Spleen (tissue), 11 donors: ENCODE measurements around the gene PALD1. TPM values are rescaled to one million over a fixed set of nuclear protein-coding genes. Genes with fewer than 3 reads are reported as not detected.

ENCODE experiments used
- DNase-seq: peaks from one replicate; pipeline ENCODE4 v3.0.0-alpha.2; 2020
- H3K27ac ChIP-seq, 8 donors: fragments of 200-600 bp; sonication (generic) in 7 of 8; 1 replicate in 4 of 8; 2 replicates in 4 of 8; pipeline versions ENCODE4 v1.5.0 to v1.8.0; 2016 to 2021; ENCODE audit warnings: inconsistent platforms in 4 of 8, mild to moderate bottlenecking in 4 of 8, moderate library complexity in 1 of 8
- H3K27me3 ChIP-seq, 7 donors: fragments of 200-600 bp; sonication (generic) in 6 of 7; replicated peaks in 1 of 7; 1 replicate in 4 of 7; 2 replicates in 3 of 7; pipeline versions ENCODE4 v1.5.0 to v1.8.0; 2016 to 2021; ENCODE audit warnings: inconsistent platforms in 3 of 7, mild to moderate bottlenecking in 1 of 7
- H3K36me3 ChIP-seq, 6 donors: fragments of 200-600 bp; sonication (generic) in 5 of 6; 1 replicate in 4 of 6; 2 replicates in 2 of 6; pipeline versions ENCODE4 v1.5.0 to v1.8.0; 2016 to 2021; ENCODE audit warnings: inconsistent platforms in 2 of 6
- H3K4me1 ChIP-seq, 6 donors: fragments of 200-600 bp; sonication (generic) in 5 of 6; 1 replicate in 3 of 6; 2 replicates in 3 of 6; pipeline versions ENCODE4 v1.5.0 to v1.8.0; 2016 to 2021; ENCODE audit warnings: inconsistent platforms in 3 of 6
- H3K4me3 ChIP-seq, 8 donors: fragments of 200-600 bp; sonication (generic) in 7 of 8; 1 replicate in 4 of 8; 2 replicates in 4 of 8; pipeline versions ENCODE4 v1.5.0 to v1.8.0; 2016 to 2021; ENCODE audit warnings: inconsistent platforms in 4 of 8, mild to moderate bottlenecking in 4 of 8, moderate library complexity in 2 of 8
- H3K9me3 ChIP-seq, 8 donors: fragments of 200-600 bp; sonication (generic) in 7 of 8; 1 replicate in 4 of 8; 2 replicates in 4 of 8; pipeline versions ENCODE4 v1.5.0 to v1.8.0; 2016 to 2021; ENCODE audit warnings: inconsistent platforms in 4 of 8
- POLR2A ChIP-seq, 3 donors: fragments of 450-650 bp; IDR thresholded peaks; one replicate each; pipeline ENCODE4 v1.5.1; 2017; ENCODE audit warnings: antibody characterized with exemption in 3 of 3, mild to moderate bottlenecking in 1 of 3
- POLR2AphosphoS5 ChIP-seq, 3 donors: sonication (generic); formaldehyde crosslinking; IDR thresholded peaks; one replicate each; pipeline ENCODE4 v1.5.1; 2017; ENCODE audit warnings: antibody characterized with exemption in 3 of 3
- WGBS, 5 donors: extraction: QIAGEN DNeasy Blood & Tissue Kit in 3 of 5; methylation state at CpG; one replicate each; pipeline versions ENCODE4 v1.1.5 to v1.1.7; 2013 to 2018; 5-methylcytosine and 5-hydroxymethylcytosine counted together
- intact Hi-C: fragments of 100-400 bp; cut with DNase I; formaldehyde crosslinking; loops from one replicate; pipeline ENCODE4 v1.15.0; 2023; ENCODE audit warnings: low total_unique reads
- polyA plus RNA-seq, 3 donors: library from polyadenylated mRNA; stranded (reverse); fragments of 200-250 nt; gene quantifications; one replicate each; pipeline ENCODE4 v1.2.1, GENCODE V29; 2013
- total RNA-seq, 7 donors: library from RNA; depleted of rRNA in 3 of 7; stranded (reverse); fragments of >200 nt in 3 of 7; fragmentation: NEBNext Ultra II Directional in 4 of 7; extraction: Animal tissue kit (Norgen Biotek cat#: 25700) in 4 of 7; gene quantifications; one replicate each; pipeline versions ENCODE4 v1.1.0 to v1.2.1, GENCODE V29; 2016 to 2021
- TF ChIP-seq, protein P1 (sequence below), 11 experiments: fragments of 200-600 bp in 7 of 11; fragments of 450-650 bp in 4 of 11; sonication (generic) in 4 of 11; IDR thresholded peaks in 8 of 11; conservative IDR thresholded peaks in 3 of 11; 1 replicate in 7 of 11; 2 replicates in 4 of 11; pipeline versions ENCODE4 v1.4.0 to v1.8.0; 2016 to 2021; ENCODE audit warnings: antibody characterized with exemption in 11 of 11, inconsistent platforms in 4 of 11, mild to moderate bottlenecking in 1 of 11
- donor health status: healthy with polysubstance abuse.
- donor health status: DM: no; HTN: no; CAD: no; lungs with moderate emphysema.
- donor health status: DM: no; HTN: no; CAD: no.
- donor health status: Bipolar disorder and iron deficiency.
- donor health status: healthy.
- donor health status: DM: no; HTN: no; CAD: no.
- donor health status: DM: yes; HTN: yes; CAD: no.

PALD1 gene
- total and polyA plus RNA-seq, 10 donors: 7.7 to 27.8 (median 19.5) TPM

DNA sequence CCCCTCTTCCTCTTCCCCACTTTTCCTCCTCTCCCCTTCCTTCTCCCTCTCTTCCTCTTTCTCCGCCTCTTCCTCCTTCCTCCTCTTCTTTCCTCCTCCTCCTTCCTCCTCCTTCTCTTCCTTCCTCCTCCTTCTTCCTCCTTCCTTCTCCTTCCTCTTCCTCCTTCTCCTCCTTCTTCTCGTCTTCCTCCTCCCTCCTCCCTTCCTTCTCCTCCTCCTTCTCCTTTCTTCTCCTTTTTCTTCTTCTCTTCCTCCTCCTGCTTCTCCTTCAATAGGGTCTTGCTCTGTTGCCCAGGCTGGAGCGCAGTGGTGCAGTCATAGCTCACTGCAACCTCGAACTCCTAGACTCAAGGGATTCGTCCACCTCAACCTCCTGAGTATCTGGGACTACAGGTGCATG is 56.9 kb downstream of the PALD1 start:
- Histone ChIP-seq H3K27ac (no peak overlapping the region), H3K4me1 (peaks cover 0 to 18% (median 7%) of the 10 kb centered on the region in 6 donors), H3K27me3 (no peaks in the 10 kb centered on the region), H3K9me3 (no peaks in the 10 kb centered on the region), H3K36me3 (peaks cover 0 to 53% (median 4%) of the 10 kb centered on the region in 6 donors), H3K4me3 (no peak overlapping the region)
- no peak for DNase-seq
- intact Hi-C loops: no loop called here
- 69 to 91% (median 74%) methylated on average over 5 of the region's 5 CpGs for WGBS, 5 donors
- TF ChIP-seq, protein P1, sequence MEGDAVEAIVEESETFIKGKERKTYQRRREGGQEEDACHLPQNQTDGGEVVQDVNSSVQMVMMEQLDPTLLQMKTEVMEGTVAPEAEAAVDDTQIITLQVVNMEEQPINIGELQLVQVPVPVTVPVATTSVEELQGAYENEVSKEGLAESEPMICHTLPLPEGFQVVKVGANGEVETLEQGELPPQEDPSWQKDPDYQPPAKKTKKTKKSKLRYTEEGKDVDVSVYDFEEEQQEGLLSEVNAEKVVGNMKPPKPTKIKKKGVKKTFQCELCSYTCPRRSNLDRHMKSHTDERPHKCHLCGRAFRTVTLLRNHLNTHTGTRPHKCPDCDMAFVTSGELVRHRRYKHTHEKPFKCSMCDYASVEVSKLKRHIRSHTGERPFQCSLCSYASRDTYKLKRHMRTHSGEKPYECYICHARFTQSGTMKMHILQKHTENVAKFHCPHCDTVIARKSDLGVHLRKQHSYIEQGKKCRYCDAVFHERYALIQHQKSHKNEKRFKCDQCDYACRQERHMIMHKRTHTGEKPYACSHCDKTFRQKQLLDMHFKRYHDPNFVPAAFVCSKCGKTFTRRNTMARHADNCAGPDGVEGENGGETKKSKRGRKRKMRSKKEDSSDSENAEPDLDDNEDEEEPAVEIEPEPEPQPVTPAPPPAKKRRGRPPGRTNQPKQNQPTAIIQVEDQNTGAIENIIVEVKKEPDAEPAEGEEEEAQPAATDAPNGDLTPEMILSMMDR (IDR thresholded peaks at IDR 0.05 in 8 of 11, conservative IDR thresholded peaks at IDR 0.05 in 3 of 11): no peak
- TF ChIP-seq POLR2AphosphoS5 (IDR thresholded peaks at IDR 0.05): no peak
- TF ChIP-seq POLR2A (IDR thresholded peaks at IDR 0.05): no peak

GRCh38 chr10:70536196-70536861 is 57.8 kb downstream of the PALD1 start:
- TF ChIP-seq POLR2A (IDR thresholded peaks at IDR 0.05) (no peak), POLR2AphosphoS5 (IDR thresholded peaks at IDR 0.05) (no peak)
- TF ChIP-seq, protein P1 (IDR thresholded peaks at IDR 0.05 in 8 of 11, conservative IDR thresholded peaks at IDR 0.05 in 3 of 11): no peak
- no peaks in the 10 kb centered on the region for H3K27me3 ChIP-seq
- DNase-seq: no peak
- H3K4me3 ChIP-seq: no peak overlapping the region
- 84 to 91% (median 86%) methylated on average over 8 of the region's 8 CpGs for WGBS, 5 donors
- H3K27ac ChIP-seq: no peak overlapping the region
- H3K4me1 ChIP-seq: peaks cover 0 to 18% (median 7%) of the 10 kb centered on the region in 6 donors
- intact Hi-C loops: no loop called here
- peaks cover 0 to 56% (median 4%) of the 10 kb centered on the region in 6 donors for H3K36me3 ChIP-seq
- no peaks in the 10 kb centered on the region for H3K9me3 ChIP-seq

GRCh38 chr10:70537398-70538194 is 59.0 kb downstream of the PALD1 start:
- H3K9me3 ChIP-seq: no peaks in the 10 kb centered on the region
- 62 to 77% (median 69%) methylated on average over 10 to 15 of the region's 15 CpGs for WGBS, 5 donors
- H3K27me3 ChIP-seq: no peaks in the 10 kb centered on the region
- no peak overlapping the region for H3K4me3 ChIP-seq
- H3K4me1 ChIP-seq: peaks cover 0 to 18% (median 7%) of the 10 kb centered on the region in 6 donors
- TF ChIP-seq, protein P1 (IDR thresholded peaks at IDR 0.05 in 8 of 11, conservative IDR thresholded peaks at IDR 0.05 in 3 of 11): peak in 7 of 11 experiments; percentile 25 to 52 (median 34)
- TF ChIP-seq POLR2AphosphoS5 (IDR thresholded peaks at IDR 0.05): no peak
- TF ChIP-seq POLR2A (IDR thresholded peaks at IDR 0.05): no peak
- H3K27ac ChIP-seq: no peak overlapping the region
- peaks cover 0 to 59% (median 6%) of the 10 kb centered on the region in 6 donors for H3K36me3 ChIP-seq
- intact Hi-C loops: no loop called here
- no peak for DNase-seq

DNA sequence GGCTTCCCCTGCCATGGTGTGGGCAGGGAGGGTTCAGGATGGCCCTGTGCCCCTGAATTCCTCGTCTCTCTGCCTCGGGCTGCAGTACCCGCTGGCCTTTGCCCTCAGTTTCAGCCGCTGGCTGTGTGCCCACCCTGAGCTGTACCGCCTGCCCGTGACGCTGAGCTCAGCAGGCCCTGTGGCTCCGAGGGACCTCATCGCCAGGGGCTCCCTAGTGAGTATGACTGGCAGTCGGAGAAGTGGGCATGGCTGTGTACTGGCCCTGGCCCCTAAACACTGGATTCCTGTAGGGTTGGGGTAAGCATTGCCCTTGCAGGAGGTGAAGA is 59.6 kb downstream of the PALD1 start:
- H3K9me3 ChIP-seq: no peaks in the 10 kb centered on the region
- DNase-seq: no peak
- WGBS, 5 donors: 53 to 100% (median 79%) methylated on average over 2 to 10 of the region's 10 CpGs
- intact Hi-C loops: no loop called here
- H3K4me3 ChIP-seq: no peak overlapping the region
- H3K36me3 ChIP-seq: peaks cover 0 to 58% (median 6%) of the 10 kb centered on the region in 6 donors
- no peaks in the 10 kb centered on the region for H3K27me3 ChIP-seq
- TF ChIP-seq, protein P1 (IDR thresholded peaks at IDR 0.05 in 8 of 11, conservative IDR thresholded peaks at IDR 0.05 in 3 of 11): no peak
- TF ChIP-seq POLR2A (IDR thresholded peaks at IDR 0.05) (no peak), POLR2AphosphoS5 (IDR thresholded peaks at IDR 0.05) (peak in 1 of 3 donors; percentile 65)
- H3K4me1 ChIP-seq: peaks cover 0 to 18% (median 7%) of the 10 kb centered on the region in 6 donors
- H3K27ac ChIP-seq: no peak overlapping the region
